GM12878 (cell line): Measurements from ENCODE around the gene SLC4A2. TPM values are rescaled to one million over a fixed set of nuclear protein-coding genes. Genes with fewer than 3 reads are reported as not detected.

ENCODE experiments used
- ATAC-seq: fragments of 200-7000 bp; cut with Tn5 transposase; 3 replicates; pipeline ENCODE4 v1.9.1; 2020; ENCODE audit warnings: mild to moderate bottlenecking, moderate library complexity
- BruUV-seq: library from RNA; stranded (reverse); fragments of 400-500 nt; replicated peaks from 2 replicates; lab custom pipeline; 2021; lab: Mats Ljungman, UMichigan
- CTCF ChIA-PET: fragments of 300-600 bp; sonication (Branson Sonifier 250); formaldehyde crosslinking; extraction: SDS; loops from one replicate; lab custom pipeline; 2021; ENCODE audit warnings: inconsistent platforms; lab: Yijun Ruan, JAX
- POLR2A ChIA-PET: fragments of 350-600 bp; formaldehyde crosslinking; extraction: SDS; loops from one replicate; lab custom pipeline; 2021; ENCODE audit warnings: inconsistent platforms; lab: Charles Lee
- RAD21 ChIA-PET: fragments of 300-600 bp; sonication (Branson Sonifier 250); formaldehyde crosslinking; loops from one replicate; lab custom pipeline; 2023; ENCODE audit warnings: antibody characterized with exemption; ENCODE audit not compliant: unreplicated experiment; lab: Charles Lee
- SMC1A ChIA-PET: fragments of 300-600 bp; sonication (Branson Sonifier 250); formaldehyde crosslinking; loops from one replicate; lab custom pipeline; 2023; ENCODE audit not compliant: unreplicated experiment, uncharacterized antibody; lab: Charles Lee
- DNase-seq: peaks from one replicate; pipeline ENCODE4 v3.0.0-alpha.2; 2011; ENCODE audit warnings: low read depth, low spot score
- FAIRE-seq: peaks from 3 replicates; lab custom pipeline; 2011; peaks lifted over from hg19 to GRCh38; lab: Jason Lieb, UNC
- H2AFZ ChIP-seq: 2 replicates; pipeline ENCODE4 v1.6.0; 2011; ENCODE audit warnings: low read depth, low read length, control low read depth; ENCODE audit not compliant: control insufficient read depth
- H3K27ac ChIP-seq: 2 replicates; pipeline ENCODE4 v1.5.1; 2011; ENCODE audit warnings: control low read depth; ENCODE audit not compliant: control insufficient read depth, insufficient read depth
- H3K27me3 ChIP-seq, 2 experiments: replicated peaks in 1 of 2; 2 replicates each; pipeline versions ENCODE4 v1.6.0 to v1.6.1; 2011; ENCODE audit warnings: low read length in 1 of 2; ENCODE audit not compliant: control insufficient read depth in 2 of 2, insufficient read depth in 2 of 2
- H3K36me3 ChIP-seq, 2 experiments: 2 replicates each; pipeline ENCODE4 v1.5.1; 2011; ENCODE audit warnings: low read length in 1 of 2; ENCODE audit not compliant: control insufficient read depth in 2 of 2, insufficient read depth in 2 of 2
- H3K4me1 ChIP-seq: 2 replicates; pipeline ENCODE4 v1.6.1; 2011; ENCODE audit warnings: mild to moderate bottlenecking, low read length, moderate library complexity, mixed read lengths; ENCODE audit not compliant: control insufficient read depth, insufficient read depth
- H3K4me2 ChIP-seq: 2 replicates; pipeline ENCODE4 v1.6.0; 2011; ENCODE audit warnings: control low read depth; ENCODE audit not compliant: control insufficient read depth, insufficient read depth
- H3K4me3 ChIP-seq: fragments of 200-600 bp; sonication (generic); 2 replicates; pipeline ENCODE4 v1.5.1; 2016
- H3K79me2 ChIP-seq: 2 replicates; pipeline ENCODE4 v1.6.0; 2011; ENCODE audit warnings: low read length; ENCODE audit not compliant: control insufficient read depth, insufficient read depth
- H3K9ac ChIP-seq: 2 replicates; pipeline ENCODE4 v1.8.0; 2011; ENCODE audit warnings: low read length, control low read depth, mixed read lengths; ENCODE audit not compliant: control insufficient read depth, insufficient read depth
- H3K9me3 ChIP-seq: replicated peaks from 3 replicates; pipeline ENCODE4 v1.5.1; 2011; ENCODE audit warnings: mild to moderate bottlenecking, low read length; ENCODE audit not compliant: control insufficient read depth, insufficient read depth
- H4K20me1 ChIP-seq: 2 replicates; pipeline ENCODE4 v1.6.0; 2011; ENCODE audit not compliant: control insufficient read depth, insufficient read depth
- BMI1 ChIP-seq: fragments of 450-650 bp; IDR thresholded peaks from 2 replicates; pipeline ENCODE4 v1.6.1; 2016; ENCODE audit warnings: mild to moderate bottlenecking, moderate library complexity, borderline replicate concordance
- ESRRA ChIP-seq: IDR thresholded peaks from 2 replicates; pipeline ENCODE4 v1.6.1; 2012; ENCODE audit warnings: mild to moderate bottlenecking, low read length, improper control_type of control experiment
- HCFC1 ChIP-seq: fragments of 150-350 bp; IDR thresholded peaks from 2 replicates; pipeline ENCODE4 v1.6.1; 2014; ENCODE audit warnings: low read length
- IKZF2 ChIP-seq, 2 experiments: fragments of 450-650 bp; IDR thresholded peaks; 2 replicates each; pipeline ENCODE4 v1.6.1; 2017; ENCODE audit warnings: mild to moderate bottlenecking in 2 of 2, moderate library complexity in 2 of 2
- IRF4 ChIP-seq: IDR thresholded peaks from 2 replicates; pipeline ENCODE4 v1.6.1; 2011; ENCODE audit warnings: low read depth, low read length
- NFXL1 ChIP-seq: fragments of 450-650 bp; IDR thresholded peaks from 2 replicates; pipeline ENCODE4 v1.6.1; 2017; ENCODE audit warnings: antibody characterized with exemption, mild to moderate bottlenecking, borderline replicate concordance
- SP1 ChIP-seq: IDR thresholded peaks from one replicate; pipeline ENCODE4 v1.6.1; 2011; ENCODE audit warnings: low read depth, low read length
- SREBF2 ChIP-seq: IDR thresholded peaks from 2 replicates; pipeline ENCODE4 v1.6.1; 2012; ENCODE audit warnings: mild to moderate bottlenecking, low read length
- SUZ12 ChIP-seq: fragments of 200-600 bp; sonication (generic); IDR thresholded peaks from one replicate; pipeline ENCODE4 v1.6.1; 2018; ENCODE audit warnings: antibody characterized with exemption, mild to moderate bottlenecking; ENCODE audit not compliant: unreplicated experiment
- WGBS: methylation state at CpG from one replicate; pipeline ENCODE4 v1.1.6; 2016; ENCODE audit warnings: low lambda C conversion rate; ENCODE audit not compliant: insufficient replicate concordance, insufficient coverage; ENCODE audit errors: missing lambda C conversion rate; 5-methylcytosine and 5-hydroxymethylcytosine counted together
- in situ Hi-C: fragments of 300-500 bp; cut with MboI; formaldehyde crosslinking; loops from 9 replicates; pipeline ENCODE4 v1.14.3; 2018; ENCODE audit warnings: mixed read lengths
- intact Hi-C: fragments of 100-400 bp; cut with micrococcal nuclease; formaldehyde crosslinking; loops from one replicate; pipeline ENCODE4 v1.14.2; 2022; ENCODE audit not compliant: unreplicated experiment
- polyA plus RNA-seq, 11 experiments: library from polyadenylated mRNA; depleted of rRNA in 4 of 11; unstranded in 6 of 11; stranded (reverse) in 5 of 11; fragments of >200 nt; fragmentation: Nextera tagmentation in 4 of 11; fragmentation: Illumina TruSeq in 1 of 11; extraction: Ambion mirVana in 4 of 11; extraction: Trizol in 1 of 11; gene quantifications; 1 replicate in 1 of 11; 2 replicates in 10 of 11; pipeline versions ENCODE4 v1.2.1 to v1.2.3, GENCODE V29; 2011 to 2016; ENCODE audit warnings: inconsistent platforms in 2 of 11, missing spikeins in 2 of 11, low read depth in 1 of 11
- total RNA-seq, 4 experiments: library from RNA; depleted of rRNA in 3 of 4; stranded (reverse); fragments of >200 nt in 3 of 4; fragmentation: Illumina TruSeq in 1 of 4; extraction: Trizol in 1 of 4; gene quantifications; 2 replicates each; pipeline versions ENCODE4 v1.2.1 to v1.2.3, GENCODE V29; 2013 to 2021
- TF ChIP-seq, protein P1 (sequence below): IDR thresholded peaks from 2 replicates; pipeline ENCODE4 v1.6.1; 2011; ENCODE audit warnings: low read depth, low read length, improper control_type of control experiment, borderline replicate concordance
- TF ChIP-seq, protein P2 (sequence below): fragments of 450-650 bp; formaldehyde crosslinking; IDR thresholded peaks from 2 replicates; pipeline ENCODE4 v1.5.0; 2022; ENCODE audit warnings: mild to moderate bottlenecking, missing genetic modification characterization
- TF ChIP-seq, protein P3 (sequence below), 3 experiments: IDR thresholded peaks in 2 of 3; conservative IDR thresholded peaks in 1 of 3; 2 replicates each; pipeline ENCODE4 v1.5.1; 2011; ENCODE audit warnings: low read depth in 3 of 3, low read length in 3 of 3, mild to moderate bottlenecking in 3 of 3, control low read depth in 2 of 3, moderate library complexity in 2 of 3, inconsistent platforms in 1 of 3, mixed read lengths in 1 of 3; ENCODE audit not compliant: control insufficient read depth in 2 of 3, insufficient read depth in 1 of 3; ENCODE audit errors: extremely low read depth in 1 of 3
- TF ChIP-seq, protein P4 (sequence below): fragments of 450-650 bp; IDR thresholded peaks from 2 replicates; pipeline ENCODE4 v1.6.1; 2018; ENCODE audit warnings: mild to moderate bottlenecking, low read depth, moderate library complexity; ENCODE audit not compliant: partially characterized antibody

SLC4A2 gene
- total and polyA plus RNA-seq, 10 of the 15 experiments (the other 5 are each of a cell fraction or from before 2014, with no cell fraction given) = 2.7 to 78.6 (median 30.1) TPM

DNA sequence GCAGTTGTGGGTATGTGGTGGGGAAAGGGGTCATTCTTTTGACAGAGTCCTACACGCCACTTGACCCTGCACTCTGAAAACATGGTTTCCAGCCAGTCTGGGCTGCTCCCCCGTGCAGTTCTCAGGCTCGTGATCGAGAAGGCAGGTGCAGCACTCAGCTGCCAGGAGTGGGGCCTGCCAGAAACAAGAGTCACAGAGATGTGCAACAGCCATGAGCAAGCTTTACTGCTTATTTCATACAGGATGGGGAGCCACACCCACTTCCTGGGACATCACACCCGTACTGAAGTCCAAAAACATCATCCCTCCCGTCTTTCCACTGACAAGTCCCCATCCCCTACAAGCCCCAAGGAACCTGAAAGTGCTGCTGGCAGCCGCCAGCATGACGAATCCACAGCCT, 44.4 kb upstream of the SLC4A2 start (continued):
- TF ChIP-seq NFXL1 (no peak), IRF4 (no peak), ESRRA (no peak), IKZF2 (IDR thresholded peaks at IDR 0.05) (no peak)

DNA sequence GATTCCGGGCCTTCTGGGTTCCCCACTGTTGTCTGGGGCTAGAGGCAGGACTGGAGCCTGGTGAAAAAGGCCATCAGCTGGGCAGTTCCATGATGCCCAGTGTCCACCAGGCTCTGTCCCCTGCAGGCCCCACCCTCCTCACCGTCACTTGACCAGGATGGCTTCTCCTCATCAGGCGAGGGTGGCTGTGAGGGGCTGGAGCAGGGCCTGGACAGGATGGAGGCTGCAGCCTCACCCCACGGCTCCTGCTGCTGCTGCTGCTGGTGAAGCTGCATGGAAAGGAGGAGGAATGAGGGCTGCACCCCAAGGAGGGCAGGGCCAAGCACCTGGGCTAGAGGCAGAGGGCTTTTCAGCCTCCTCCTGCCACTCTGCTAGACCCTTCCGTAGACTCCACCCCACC, 43.4 kb upstream of the SLC4A2 start:
- Histone ChIP-seq H3K4me1 (peaks cover 9% of the 10 kb centered on the region), H3K27me3 (peaks cover 8 to 10% of the 10 kb centered on the region in 2 experiments; a peak in 3 of 4 replicates), H3K9ac (no peak overlapping the region), H3K9me3 (no peaks in the 10 kb centered on the region), H3K4me2 (no peak overlapping the region), H3K79me2 (no peaks in the 10 kb centered on the region), H3K4me3 (no peak overlapping the region), H3K36me3 (no peaks in the 10 kb centered on the region), H2AFZ (no peak overlapping the region), H3K27ac (no peak overlapping the region), H4K20me1 (no peaks in the 10 kb centered on the region)
- intact Hi-C loops (no loop called here), in situ Hi-C loops (no loop called here)
- CTCF ChIA-PET = no interaction called here
- 40% methylated on average over 5 of the region's 5 CpGs for WGBS
- RAD21 ChIA-PET = no interaction called here
- no peak for ATAC-seq
- POLR2A ChIA-PET = no interaction called here
- SMC1A ChIA-PET = no interaction called here
- DNase-seq = no peak
- no TSS peak for BruUV-seq
- no peak for FAIRE-seq
- TF ChIP-seq, protein P1, sequence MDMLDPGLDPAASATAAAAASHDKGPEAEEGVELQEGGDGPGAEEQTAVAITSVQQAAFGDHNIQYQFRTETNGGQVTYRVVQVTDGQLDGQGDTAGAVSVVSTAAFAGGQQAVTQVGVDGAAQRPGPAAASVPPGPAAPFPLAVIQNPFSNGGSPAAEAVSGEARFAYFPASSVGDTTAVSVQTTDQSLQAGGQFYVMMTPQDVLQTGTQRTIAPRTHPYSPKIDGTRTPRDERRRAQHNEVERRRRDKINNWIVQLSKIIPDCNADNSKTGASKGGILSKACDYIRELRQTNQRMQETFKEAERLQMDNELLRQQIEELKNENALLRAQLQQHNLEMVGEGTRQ = no peak
- TF ChIP-seq HCFC1 (no peak), BMI1 (no peak), SUZ12 (no peak), SP1 (no peak), SREBF2 (no peak)
- TF ChIP-seq, protein P2, sequence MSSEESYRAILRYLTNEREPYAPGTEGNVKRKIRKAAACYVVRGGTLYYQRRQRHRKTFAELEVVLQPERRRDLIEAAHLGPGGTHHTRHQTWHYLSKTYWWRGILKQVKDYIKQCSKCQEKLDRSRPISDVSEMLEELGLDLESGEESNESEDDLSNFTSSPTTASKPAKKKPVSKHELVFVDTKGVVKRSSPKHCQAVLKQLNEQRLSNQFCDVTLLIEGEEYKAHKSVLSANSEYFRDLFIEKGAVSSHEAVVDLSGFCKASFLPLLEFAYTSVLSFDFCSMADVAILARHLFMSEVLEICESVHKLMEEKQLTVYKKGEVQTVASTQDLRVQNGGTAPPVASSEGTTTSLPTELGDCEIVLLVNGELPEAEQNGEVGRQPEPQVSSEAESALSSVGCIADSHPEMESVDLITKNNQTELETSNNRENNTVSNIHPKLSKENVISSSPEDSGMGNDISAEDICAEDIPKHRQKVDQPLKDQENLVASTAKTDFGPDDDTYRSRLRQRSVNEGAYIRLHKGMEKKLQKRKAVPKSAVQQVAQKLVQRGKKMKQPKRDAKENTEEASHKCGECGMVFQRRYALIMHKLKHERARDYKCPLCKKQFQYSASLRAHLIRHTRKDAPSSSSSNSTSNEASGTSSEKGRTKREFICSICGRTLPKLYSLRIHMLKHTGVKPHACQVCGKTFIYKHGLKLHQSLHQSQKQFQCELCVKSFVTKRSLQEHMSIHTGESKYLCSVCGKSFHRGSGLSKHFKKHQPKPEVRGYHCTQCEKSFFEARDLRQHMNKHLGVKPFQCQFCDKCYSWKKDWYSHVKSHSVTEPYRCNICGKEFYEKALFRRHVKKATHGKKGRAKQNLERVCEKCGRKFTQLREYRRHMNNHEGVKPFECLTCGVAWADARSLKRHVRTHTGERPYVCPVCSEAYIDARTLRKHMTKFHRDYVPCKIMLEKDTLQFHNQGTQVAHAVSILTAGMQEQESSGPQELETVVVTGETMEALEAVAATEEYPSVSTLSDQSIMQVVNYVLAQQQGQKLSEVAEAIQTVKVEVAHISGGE = no peak
- TF ChIP-seq, protein P3, sequence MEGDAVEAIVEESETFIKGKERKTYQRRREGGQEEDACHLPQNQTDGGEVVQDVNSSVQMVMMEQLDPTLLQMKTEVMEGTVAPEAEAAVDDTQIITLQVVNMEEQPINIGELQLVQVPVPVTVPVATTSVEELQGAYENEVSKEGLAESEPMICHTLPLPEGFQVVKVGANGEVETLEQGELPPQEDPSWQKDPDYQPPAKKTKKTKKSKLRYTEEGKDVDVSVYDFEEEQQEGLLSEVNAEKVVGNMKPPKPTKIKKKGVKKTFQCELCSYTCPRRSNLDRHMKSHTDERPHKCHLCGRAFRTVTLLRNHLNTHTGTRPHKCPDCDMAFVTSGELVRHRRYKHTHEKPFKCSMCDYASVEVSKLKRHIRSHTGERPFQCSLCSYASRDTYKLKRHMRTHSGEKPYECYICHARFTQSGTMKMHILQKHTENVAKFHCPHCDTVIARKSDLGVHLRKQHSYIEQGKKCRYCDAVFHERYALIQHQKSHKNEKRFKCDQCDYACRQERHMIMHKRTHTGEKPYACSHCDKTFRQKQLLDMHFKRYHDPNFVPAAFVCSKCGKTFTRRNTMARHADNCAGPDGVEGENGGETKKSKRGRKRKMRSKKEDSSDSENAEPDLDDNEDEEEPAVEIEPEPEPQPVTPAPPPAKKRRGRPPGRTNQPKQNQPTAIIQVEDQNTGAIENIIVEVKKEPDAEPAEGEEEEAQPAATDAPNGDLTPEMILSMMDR (IDR thresholded peaks at IDR 0.05 in 2 of 3, conservative IDR thresholded peaks at IDR 0.05 in 1 of 3; ENCODE audit: control insufficient read depth in 2 of 3, extremely low read depth in 1 of 3, insufficient read depth in 1 of 3, low read depth in 3 of 3, low read length in 3 of 3) = no peak
- TF ChIP-seq, protein P4, sequence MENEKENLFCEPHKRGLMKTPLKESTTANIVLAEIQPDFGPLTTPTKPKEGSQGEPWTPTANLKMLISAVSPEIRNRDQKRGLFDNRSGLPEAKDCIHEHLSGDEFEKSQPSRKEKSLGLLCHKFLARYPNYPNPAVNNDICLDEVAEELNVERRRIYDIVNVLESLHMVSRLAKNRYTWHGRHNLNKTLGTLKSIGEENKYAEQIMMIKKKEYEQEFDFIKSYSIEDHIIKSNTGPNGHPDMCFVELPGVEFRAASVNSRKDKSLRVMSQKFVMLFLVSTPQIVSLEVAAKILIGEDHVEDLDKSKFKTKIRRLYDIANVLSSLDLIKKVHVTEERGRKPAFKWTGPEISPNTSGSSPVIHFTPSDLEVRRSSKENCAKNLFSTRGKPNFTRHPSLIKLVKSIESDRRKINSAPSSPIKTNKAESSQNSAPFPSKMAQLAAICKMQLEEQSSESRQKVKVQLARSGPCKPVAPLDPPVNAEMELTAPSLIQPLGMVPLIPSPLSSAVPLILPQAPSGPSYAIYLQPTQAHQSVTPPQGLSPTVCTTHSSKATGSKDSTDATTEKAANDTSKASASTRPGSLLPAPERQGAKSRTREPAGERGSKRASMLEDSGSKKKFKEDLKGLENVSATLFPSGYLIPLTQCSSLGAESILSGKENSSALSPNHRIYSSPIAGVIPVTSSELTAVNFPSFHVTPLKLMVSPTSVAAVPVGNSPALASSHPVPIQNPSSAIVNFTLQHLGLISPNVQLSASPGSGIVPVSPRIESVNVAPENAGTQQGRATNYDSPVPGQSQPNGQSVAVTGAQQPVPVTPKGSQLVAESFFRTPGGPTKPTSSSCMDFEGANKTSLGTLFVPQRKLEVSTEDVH = no peak
